GM19043 (cell line): Measurements from ENCODE around the gene TSSK2.
"Not testable (repeated sequence)": the region's sequence is repeated elsewhere in the genome, so short reads cannot be mapped to it uniquely, and the experiment has no call there.

Source experiments
- ATAC-seq: cut with Tn5 transposase; IDR thresholded peaks from one replicate; pipeline ENCODE4 v1.9.1; 2021; ENCODE audit warnings: low read depth; ENCODE audit not compliant: unreplicated experiment

The TSSK2 gene

GRCh38 chr22:19138217-19139000, 7.3 kb downstream of the TSSK2 start:
- ATAC-seq = no peak

- no peak for ATAC-seq
Measured at GRCh38 chr22:19139001-19139356, 7.9 kb downstream of the TSSK2 start.

GRCh38 chr22:19139974-19140373, 8.9 kb downstream of the TSSK2 start:
- ATAC-seq = no peak

DNA sequence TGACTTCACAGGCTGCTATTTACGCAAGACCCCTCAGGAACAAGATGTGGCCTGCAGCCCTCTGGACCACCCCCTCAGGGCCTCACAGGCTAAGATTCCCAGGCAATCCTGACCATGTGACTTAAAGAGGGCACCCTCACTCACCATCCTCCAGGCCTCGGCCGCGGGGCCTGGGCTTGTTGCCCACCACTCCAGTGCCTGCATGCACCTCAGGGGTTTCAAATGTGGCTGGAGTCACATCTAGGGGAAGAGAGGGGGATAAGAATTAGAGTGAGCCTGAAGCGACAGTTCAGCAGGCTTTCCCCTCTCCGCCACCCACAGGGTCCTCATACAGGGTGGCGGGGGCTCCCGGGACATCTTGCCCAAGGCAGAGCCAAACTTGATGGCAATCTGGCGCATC, 11.3 kb downstream of the TSSK2 start:
- ATAC-seq = no peak

- no peak for ATAC-seq
Measured at GRCh38 chr22:19143212-19143611, 12.1 kb downstream of the TSSK2 start.

- no peak for ATAC-seq
Measured at GRCh38 chr22:19143967-19144400, 12.9 kb downstream of the TSSK2 start.

GRCh38 chr22:19146215-19146968, 15.3 kb downstream of the TSSK2 start:
- no peak for ATAC-seq

DNA sequence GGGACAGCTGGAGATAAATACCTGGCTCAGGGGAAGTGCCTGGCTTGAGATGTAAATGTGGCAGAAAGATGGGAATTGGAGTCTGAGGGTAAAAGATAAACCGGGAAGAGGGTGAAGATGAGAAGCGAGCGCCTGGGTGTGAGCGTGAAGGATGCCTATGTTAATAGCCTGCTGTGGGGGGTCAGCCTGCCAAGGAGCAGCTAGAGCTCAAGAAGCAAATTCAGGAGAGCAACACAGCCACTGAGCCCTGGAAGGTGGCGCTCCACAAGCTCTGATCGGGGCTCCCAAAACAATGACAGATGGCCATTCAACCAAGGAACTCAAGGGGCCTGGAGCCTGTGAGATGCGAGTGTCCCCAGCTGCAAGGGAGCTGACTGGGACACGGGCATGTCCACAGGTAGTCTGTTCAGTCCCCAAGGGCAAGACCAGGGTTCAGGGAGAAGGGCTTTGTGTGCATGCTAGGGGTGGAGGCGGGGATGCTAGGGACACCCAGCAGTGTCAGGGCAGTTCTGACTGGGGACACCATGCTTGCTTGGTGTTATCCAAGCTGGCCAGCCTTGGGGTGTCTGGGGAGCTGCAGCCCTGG, 16.2 kb downstream of the TSSK2 start:
- no peak for ATAC-seq

GRCh38 chr22:19148417-19149046, 17.4 kb downstream of the TSSK2 start:
- ATAC-seq = no peak

DNA sequence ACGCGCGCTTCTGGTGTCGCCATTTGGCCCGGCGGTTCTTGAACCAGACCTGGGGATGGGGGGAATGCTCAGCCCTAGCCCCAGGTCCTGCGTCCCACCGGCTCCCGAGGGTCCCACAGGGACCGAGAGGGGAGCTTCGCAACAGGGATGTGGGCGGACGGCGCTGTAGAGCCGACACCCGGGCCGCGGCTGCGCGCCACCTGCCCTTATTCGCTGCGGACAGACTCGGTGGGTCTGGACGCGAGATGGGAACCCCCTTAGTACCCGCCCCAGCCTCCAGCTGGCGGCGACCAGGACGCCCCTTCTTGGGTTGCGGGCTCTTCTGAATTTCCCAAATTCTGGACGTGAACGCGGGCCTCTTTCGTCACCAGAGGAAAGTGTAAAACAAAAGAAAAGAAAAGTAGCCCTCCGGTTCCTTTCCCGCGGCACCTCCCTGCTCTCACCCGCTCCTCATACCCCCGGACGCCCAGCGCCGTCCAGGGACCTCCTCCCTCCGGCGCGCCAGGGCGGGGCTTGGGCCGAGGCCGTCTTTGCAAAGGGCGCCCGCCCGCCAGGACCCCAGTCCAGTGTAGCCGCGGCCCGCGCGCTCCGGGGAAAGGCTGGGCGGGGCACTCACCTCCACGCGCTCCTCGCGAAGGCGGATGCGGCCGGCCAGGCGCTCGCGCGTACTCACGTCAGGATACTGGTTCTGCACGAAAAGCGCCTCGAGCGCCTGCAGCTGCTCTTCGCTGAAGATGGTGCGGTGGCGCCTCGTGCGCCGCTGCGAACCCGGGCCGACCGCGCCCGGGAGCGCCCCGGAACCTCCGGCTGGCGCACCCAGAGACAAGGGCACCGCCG, 18.2 kb downstream of the TSSK2 start:
- no peak for ATAC-seq

- no peak for ATAC-seq
Measured at GRCh38 chr22:19149991-19150390, 18.9 kb downstream of the TSSK2 start, which contains the start of gene GSC2. Gene GSC2 (minus strand): TSS chr22:19150292. CDS start chr22:19150283, 9 bp downstream.

GRCh38 chr22:19150482-19151328, 19.6 kb downstream of the TSSK2 start:
- ATAC-seq = no peak

- no peak for ATAC-seq
Measured at GRCh38 chr22:19151329-19152191, 20.5 kb downstream of the TSSK2 start.

DNA sequence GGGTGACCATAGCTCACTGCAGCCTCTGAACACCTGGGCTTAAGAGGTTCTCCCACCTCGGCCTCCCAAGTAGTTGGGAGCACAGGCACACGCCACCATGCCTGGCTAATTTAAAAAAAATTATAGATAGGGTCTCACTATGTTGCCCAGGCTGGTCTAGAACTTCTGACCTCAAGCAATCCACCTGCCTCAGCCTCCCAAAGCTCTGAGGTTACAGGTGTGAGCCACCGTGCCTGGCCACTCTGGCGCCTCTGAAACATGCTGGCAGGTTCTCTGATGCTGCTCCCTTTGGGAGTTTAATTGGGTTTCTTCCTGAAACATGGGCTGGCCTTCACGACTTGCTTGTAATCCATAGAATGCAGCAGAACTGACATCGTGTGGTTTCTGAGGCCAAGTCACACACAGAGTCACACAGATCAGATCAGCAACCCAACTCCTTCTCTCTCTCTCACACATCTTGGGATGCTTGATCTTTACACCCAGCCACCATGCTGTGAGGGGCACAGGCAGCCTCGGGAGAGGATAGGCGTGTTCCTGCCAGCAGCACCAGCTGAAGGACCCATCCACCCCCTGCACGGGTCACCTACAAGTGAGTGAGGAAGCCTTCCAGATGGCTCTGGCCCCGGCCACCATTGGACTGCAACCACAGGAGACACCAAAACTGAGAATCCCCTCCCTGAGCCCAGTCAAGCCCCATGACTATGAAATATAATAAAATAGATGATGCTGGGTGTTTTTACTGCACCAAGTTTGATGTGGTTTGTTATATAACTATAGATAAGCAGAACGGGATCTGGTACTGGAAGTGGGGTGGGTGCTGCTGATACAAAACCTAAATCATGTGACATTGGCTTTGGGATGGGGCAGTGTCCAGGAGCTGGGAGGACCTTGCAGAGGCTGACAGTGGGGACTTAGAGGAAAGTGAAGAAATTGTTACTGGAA, 22.1 kb downstream of the TSSK2 start:
- ATAC-seq = no peak

GRCh38 chr22:19156109-19156508, 25.0 kb downstream of the TSSK2 start:
- ATAC-seq = not testable (repeated sequence)

DNA sequence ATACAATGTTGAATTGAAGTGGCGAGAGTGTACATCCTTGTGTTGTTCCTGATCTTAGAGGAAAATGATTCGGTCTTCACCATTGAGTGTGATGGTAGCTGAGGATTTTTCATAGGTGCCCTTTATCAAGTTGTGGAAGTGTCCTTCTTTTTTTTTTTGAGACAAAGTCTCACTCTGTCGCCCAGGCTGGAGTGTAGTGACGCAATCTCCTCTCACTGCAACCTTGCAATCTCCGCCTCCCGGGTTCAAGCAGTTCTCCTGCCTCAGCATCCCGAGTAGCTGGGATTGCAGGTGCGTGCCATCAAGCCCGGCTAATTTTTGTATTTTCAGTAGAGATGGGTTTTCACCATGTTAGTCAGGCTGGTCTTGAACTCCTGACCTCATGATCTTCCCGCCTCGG, 27.5 kb downstream of the TSSK2 start:
- not testable (repeated sequence) for ATAC-seq

DNA sequence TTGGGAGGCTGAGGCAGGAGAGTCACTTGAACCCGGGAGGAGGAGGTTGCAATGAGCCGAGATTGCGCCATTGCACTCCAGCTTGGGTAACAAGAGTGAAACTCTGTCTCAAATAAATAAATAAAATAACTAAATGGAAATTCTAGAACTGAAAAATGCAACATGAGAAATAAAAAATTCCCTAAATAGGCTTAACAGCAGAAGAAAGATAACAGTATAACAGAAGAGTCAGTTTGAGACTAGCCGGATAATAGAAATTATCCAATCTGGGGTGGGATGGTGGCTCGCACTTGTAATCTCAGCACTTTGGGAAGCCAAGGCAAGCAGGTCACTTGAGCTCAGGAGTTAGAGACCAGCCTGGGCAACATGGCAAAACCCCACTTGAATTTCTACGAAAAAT, 33.3 kb downstream of the TSSK2 start:
- no peak for ATAC-seq
